GM23338 (cell line): Measurements from ENCODE around the gene EED. TPM values are rescaled to one million over a fixed set of nuclear protein-coding genes. Genes with fewer than 3 reads are reported as not detected.

Source experiments
- ATAC-seq: fragments of 200-7000 bp; cut with Tn5 transposase; 3 replicates; pipeline ENCODE4 v1.9.1; 2020
- DNase-seq: peaks from one replicate; pipeline ENCODE4 v3.0.0-alpha.2; 2015; ENCODE audit warnings: low spot score
- H2AFZ ChIP-seq: fragments of 200-600 bp; sonication (generic); 2 replicates; pipeline ENCODE4 v1.8.0; 2016; ENCODE audit warnings: antibody characterized with exemption, mild to moderate bottlenecking, moderate library complexity
- H3F3A ChIP-seq: fragments of 200-600 bp; sonication (generic); replicated peaks from 2 replicates; pipeline ENCODE4 v1.8.0; 2017; ENCODE audit warnings: antibody characterized with exemption, mixed run types, low read depth
- H3K27ac ChIP-seq: fragments of 200-600 bp; sonication (generic); 2 replicates; pipeline ENCODE4 v1.6.1; 2016; ENCODE audit warnings: low read depth
- H3K27me3 ChIP-seq: fragments of 200-600 bp; sonication (generic); 2 replicates; pipeline ENCODE4 v1.8.0; 2016; ENCODE audit warnings: mild to moderate bottlenecking, mixed run types, moderate library complexity; ENCODE audit not compliant: insufficient read depth
- H3K36me3 ChIP-seq: fragments of 200-600 bp; sonication (generic); 2 replicates; pipeline ENCODE4 v1.8.0; 2016; ENCODE audit warnings: mild to moderate bottlenecking; ENCODE audit not compliant: insufficient read depth
- H3K4me1 ChIP-seq: fragments of 200-600 bp; sonication (generic); 2 replicates; pipeline ENCODE4 v1.8.0; 2016; ENCODE audit warnings: mild to moderate bottlenecking, moderate library complexity; ENCODE audit not compliant: insufficient read depth
- H3K4me2 ChIP-seq: fragments of 200-600 bp; sonication (generic); 2 replicates; pipeline ENCODE4 v1.7.1; 2017; ENCODE audit warnings: mixed run types
- H3K4me3 ChIP-seq: fragments of 200-600 bp; sonication (generic); 2 replicates; pipeline ENCODE4 v1.6.1; 2016; ENCODE audit warnings: mixed run types
- H3K79me2 ChIP-seq: fragments of 200-600 bp; sonication (generic); replicated peaks from 2 replicates; pipeline ENCODE4 v1.8.0; 2017; ENCODE audit warnings: mild to moderate bottlenecking; ENCODE audit not compliant: insufficient read depth
- H3K9me2 ChIP-seq: fragments of 200-600 bp; sonication (generic); 2 replicates; pipeline ENCODE4 v1.8.0; 2017; ENCODE audit not compliant: insufficient read depth
- H4K20me1 ChIP-seq: fragments of 200-600 bp; sonication (generic); replicated peaks from 2 replicates; pipeline ENCODE4 v1.8.0; 2017; ENCODE audit warnings: mild to moderate bottlenecking; ENCODE audit not compliant: insufficient read depth
- H3K27ac Mint-ChIP-seq: 2 replicates; pipeline ENCODE4 v1.8.0; 2020; ENCODE audit warnings: inconsistent platforms, mild to moderate bottlenecking, moderate library complexity, mixed read lengths
- H3K27me3 Mint-ChIP-seq: 3 replicates; pipeline ENCODE4 v1.8.0; 2022; ENCODE audit warnings: low read depth, mild to moderate bottlenecking, moderate library complexity, mixed read lengths, inconsistent platforms; ENCODE audit not compliant: insufficient read depth, poor library complexity
- H3K36me3 Mint-ChIP-seq: 3 replicates; pipeline ENCODE4 v1.8.0; 2021; ENCODE audit warnings: low read depth, mild to moderate bottlenecking, inconsistent platforms, moderate library complexity, mixed read lengths
- H3K4me1 Mint-ChIP-seq: 3 replicates; pipeline ENCODE4 v1.8.0; 2020; ENCODE audit warnings: mild to moderate bottlenecking, inconsistent platforms, mixed read lengths
- H3K4me3 Mint-ChIP-seq: 3 replicates; pipeline ENCODE4 v1.8.0; 2021; ENCODE audit warnings: moderate library complexity, mild to moderate bottlenecking, inconsistent platforms, mixed read lengths
- H3K9me3 Mint-ChIP-seq: 3 replicates; pipeline ENCODE4 v1.8.0; 2020; ENCODE audit warnings: moderate library complexity, mild to moderate bottlenecking, inconsistent platforms, mixed read lengths
- ETS1 ChIP-seq: IDR thresholded peaks from 2 replicates; pipeline ENCODE4 v1.6.1; 2016; ENCODE audit warnings: antibody characterized with exemption
- EZH2phosphoT487 ChIP-seq: fragments of 200-600 bp; sonication (generic); IDR thresholded peaks from one replicate; pipeline ENCODE4 v1.8.1; 2018; ENCODE audit warnings: antibody characterized with exemption; ENCODE audit not compliant: unreplicated experiment
- POLR2AphosphoS5 ChIP-seq: IDR thresholded peaks from 2 replicates; pipeline ENCODE4 v1.6.1; 2016; ENCODE audit warnings: antibody characterized with exemption, low read depth
- STAT1 ChIP-seq: IDR thresholded peaks from one replicate; pipeline ENCODE4 v1.6.1; 2016; ENCODE audit warnings: antibody characterized with exemption; ENCODE audit not compliant: unreplicated experiment
- ZNF114 ChIP-seq: fragments of 250-450 bp; sonication (Bioruptor Pico); IDR thresholded peaks from 2 replicates; pipeline ENCODE4 v1.5.0; 2020; ENCODE audit warnings: mild to moderate bottlenecking, moderate library complexity
- ZNF331 ChIP-seq: fragments of 250-450 bp; sonication (Bioruptor Pico); IDR thresholded peaks from 2 replicates; pipeline ENCODE4 v1.5.0; 2020; ENCODE audit warnings: low read depth, mild to moderate bottlenecking, moderate library complexity
- ZNF462 ChIP-seq: fragments of 250-450 bp; sonication (Bioruptor Pico); IDR thresholded peaks from 2 replicates; pipeline ENCODE4 v1.5.0; 2020; ENCODE audit warnings: mild to moderate bottlenecking, moderate library complexity
- polyA plus RNA-seq: library from polyadenylated mRNA; unstranded; fragments of >200 nt; fragmentation: Nextera tagmentation; extraction: Ambion mirVana; gene quantifications from 2 replicates; pipeline ENCODE4 v1.2.1, GENCODE V29; 2016
- total RNA-seq: library from RNA; depleted of rRNA; stranded (reverse); fragments of >200 nt; shearing (Covaris generic); gene quantifications from 2 replicates; pipeline ENCODE4 v1.2.3, GENCODE V29; 2014
- TF ChIP-seq, protein P1 (sequence below): IDR thresholded peaks from one replicate; pipeline ENCODE4 v1.6.1; 2018; ENCODE audit warnings: antibody characterized with exemption; ENCODE audit not compliant: unreplicated experiment
- TF ChIP-seq, protein P2 (sequence below), 2 experiments: fragments of 200-600 bp in 1 of 2; sonication (generic) in 1 of 2; conservative IDR thresholded peaks; 2 replicates each; pipeline versions ENCODE4 v1.5.1 to v1.6.1; 2016 to 2017; ENCODE audit warnings: antibody characterized with exemption in 2 of 2, low read depth in 2 of 2, mild to moderate bottlenecking in 2 of 2, moderate library complexity in 1 of 2

Gene EED
- total and polyA plus RNA-seq, 2 experiments from 2014 or later, result 26.7 to 29.7 TPM

GRCh38 chr11:86244063-86244521 lies 461 bp upstream of the EED start (continued):
- TF ChIP-seq ZNF462 (no peak), ETS1 (no peak), POLR2AphosphoS5 (no peak), ZNF114 (CRISPR knock-in tag) (no peak)

DNA sequence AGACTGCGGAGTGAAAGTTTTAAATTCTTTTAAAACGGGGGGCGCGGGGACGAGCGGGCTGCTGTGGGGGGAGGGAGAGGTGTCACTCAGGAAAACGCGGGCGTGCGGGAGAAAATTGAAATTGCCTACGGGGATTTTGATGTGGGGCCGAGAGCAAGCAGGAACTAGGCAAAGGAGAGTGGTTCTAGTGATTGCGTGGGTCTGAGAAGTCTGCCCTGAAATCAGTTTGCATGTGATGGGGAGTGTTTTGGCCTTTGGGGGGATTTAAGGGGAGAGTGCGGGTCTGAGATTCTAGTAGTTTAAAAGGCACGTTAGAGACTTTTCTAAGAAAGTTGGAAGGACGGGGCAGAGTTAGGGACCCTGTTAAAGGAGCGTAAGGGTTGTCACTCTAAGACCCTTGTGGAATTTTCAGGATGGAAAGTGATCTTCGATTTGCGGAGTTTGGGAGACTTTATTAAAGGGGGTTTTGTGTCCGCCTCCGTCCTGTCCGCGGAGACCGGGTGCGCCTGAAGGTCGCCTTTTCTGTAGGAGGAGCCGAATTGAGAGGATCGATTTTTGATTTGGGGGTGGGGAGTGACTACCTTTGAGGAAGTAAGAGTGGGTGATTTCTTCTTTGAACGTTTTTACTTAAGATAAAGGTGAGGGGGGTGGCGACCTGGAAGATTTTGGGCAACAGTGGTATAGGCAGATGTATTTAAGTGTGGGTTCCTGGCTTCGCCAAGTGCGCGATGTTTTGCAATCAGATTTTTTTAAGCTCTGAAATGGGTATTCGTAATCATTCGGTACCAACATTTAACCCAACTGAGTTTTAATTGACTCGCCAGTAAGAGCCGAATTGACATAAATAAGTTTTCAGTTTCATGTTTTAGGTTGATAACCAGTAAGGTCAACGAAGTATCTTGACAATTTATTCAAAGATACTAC lies 1.1 kb downstream of the EED start:
- peak overlapping the region; percentile 79 for H3K27ac ChIP-seq
- H3K4me1 Mint-ChIP-seq, result peaks cover 33% of the 10 kb centered on the region
- peaks cover 8% of the 10 kb centered on the region; the same call in 1 of the 2 replicates for H4K20me1 ChIP-seq
- peak overlapping the region; percentile 88 for H3K4me2 ChIP-seq
- ATAC-seq (peak; percentile 18), DNase-seq (peak; percentile 63)
- H3F3A ChIP-seq, result no peaks in the 10 kb centered on the region
- peaks cover 54% of the 10 kb centered on the region for H3K79me2 ChIP-seq
- peak overlapping the region; percentile 76 for H3K4me3 ChIP-seq
- no peaks in the 10 kb centered on the region for H3K36me3 ChIP-seq
- H3K27me3 Mint-ChIP-seq, result peaks cover 2% of the 10 kb centered on the region
- peaks cover 38% of the 10 kb centered on the region for H3K4me1 ChIP-seq
- no peak overlapping the region for H3K4me3 Mint-ChIP-seq
- no peaks in the 10 kb centered on the region for H3K9me3 Mint-ChIP-seq
- peaks cover 6% of the 10 kb centered on the region; the same call in 1 of the 2 replicates for H3K27me3 ChIP-seq
- peak overlapping the region; percentile 65 for H2AFZ ChIP-seq
- no peaks in the 10 kb centered on the region for H3K9me2 ChIP-seq
- H3K36me3 Mint-ChIP-seq, result no peaks in the 10 kb centered on the region
- H3K27ac Mint-ChIP-seq, result no peak overlapping the region
- TF ChIP-seq ZNF114 (CRISPR knock-in tag), result no peak
- TF ChIP-seq ETS1, result no peak
- no peak for TF ChIP-seq STAT1
- TF ChIP-seq, protein P1, sequence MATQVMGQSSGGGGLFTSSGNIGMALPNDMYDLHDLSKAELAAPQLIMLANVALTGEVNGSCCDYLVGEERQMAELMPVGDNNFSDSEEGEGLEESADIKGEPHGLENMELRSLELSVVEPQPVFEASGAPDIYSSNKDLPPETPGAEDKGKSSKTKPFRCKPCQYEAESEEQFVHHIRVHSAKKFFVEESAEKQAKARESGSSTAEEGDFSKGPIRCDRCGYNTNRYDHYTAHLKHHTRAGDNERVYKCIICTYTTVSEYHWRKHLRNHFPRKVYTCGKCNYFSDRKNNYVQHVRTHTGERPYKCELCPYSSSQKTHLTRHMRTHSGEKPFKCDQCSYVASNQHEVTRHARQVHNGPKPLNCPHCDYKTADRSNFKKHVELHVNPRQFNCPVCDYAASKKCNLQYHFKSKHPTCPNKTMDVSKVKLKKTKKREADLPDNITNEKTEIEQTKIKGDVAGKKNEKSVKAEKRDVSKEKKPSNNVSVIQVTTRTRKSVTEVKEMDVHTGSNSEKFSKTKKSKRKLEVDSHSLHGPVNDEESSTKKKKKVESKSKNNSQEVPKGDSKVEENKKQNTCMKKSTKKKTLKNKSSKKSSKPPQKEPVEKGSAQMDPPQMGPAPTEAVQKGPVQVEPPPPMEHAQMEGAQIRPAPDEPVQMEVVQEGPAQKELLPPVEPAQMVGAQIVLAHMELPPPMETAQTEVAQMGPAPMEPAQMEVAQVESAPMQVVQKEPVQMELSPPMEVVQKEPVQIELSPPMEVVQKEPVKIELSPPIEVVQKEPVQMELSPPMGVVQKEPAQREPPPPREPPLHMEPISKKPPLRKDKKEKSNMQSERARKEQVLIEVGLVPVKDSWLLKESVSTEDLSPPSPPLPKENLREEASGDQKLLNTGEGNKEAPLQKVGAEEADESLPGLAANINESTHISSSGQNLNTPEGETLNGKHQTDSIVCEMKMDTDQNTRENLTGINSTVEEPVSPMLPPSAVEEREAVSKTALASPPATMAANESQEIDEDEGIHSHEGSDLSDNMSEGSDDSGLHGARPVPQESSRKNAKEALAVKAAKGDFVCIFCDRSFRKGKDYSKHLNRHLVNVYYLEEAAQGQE, result no peak
- TF ChIP-seq EZH2phosphoT487, result no peak
- no peak for TF ChIP-seq ZNF331 (CRISPR knock-in tag)
- TF ChIP-seq, protein P2, sequence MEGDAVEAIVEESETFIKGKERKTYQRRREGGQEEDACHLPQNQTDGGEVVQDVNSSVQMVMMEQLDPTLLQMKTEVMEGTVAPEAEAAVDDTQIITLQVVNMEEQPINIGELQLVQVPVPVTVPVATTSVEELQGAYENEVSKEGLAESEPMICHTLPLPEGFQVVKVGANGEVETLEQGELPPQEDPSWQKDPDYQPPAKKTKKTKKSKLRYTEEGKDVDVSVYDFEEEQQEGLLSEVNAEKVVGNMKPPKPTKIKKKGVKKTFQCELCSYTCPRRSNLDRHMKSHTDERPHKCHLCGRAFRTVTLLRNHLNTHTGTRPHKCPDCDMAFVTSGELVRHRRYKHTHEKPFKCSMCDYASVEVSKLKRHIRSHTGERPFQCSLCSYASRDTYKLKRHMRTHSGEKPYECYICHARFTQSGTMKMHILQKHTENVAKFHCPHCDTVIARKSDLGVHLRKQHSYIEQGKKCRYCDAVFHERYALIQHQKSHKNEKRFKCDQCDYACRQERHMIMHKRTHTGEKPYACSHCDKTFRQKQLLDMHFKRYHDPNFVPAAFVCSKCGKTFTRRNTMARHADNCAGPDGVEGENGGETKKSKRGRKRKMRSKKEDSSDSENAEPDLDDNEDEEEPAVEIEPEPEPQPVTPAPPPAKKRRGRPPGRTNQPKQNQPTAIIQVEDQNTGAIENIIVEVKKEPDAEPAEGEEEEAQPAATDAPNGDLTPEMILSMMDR (conservative IDR thresholded peaks at IDR 0.05; ENCODE audit: low read depth in 2 of 2), result no peak
